ENCODE measurements around the gene CCBE1.

DNA sequence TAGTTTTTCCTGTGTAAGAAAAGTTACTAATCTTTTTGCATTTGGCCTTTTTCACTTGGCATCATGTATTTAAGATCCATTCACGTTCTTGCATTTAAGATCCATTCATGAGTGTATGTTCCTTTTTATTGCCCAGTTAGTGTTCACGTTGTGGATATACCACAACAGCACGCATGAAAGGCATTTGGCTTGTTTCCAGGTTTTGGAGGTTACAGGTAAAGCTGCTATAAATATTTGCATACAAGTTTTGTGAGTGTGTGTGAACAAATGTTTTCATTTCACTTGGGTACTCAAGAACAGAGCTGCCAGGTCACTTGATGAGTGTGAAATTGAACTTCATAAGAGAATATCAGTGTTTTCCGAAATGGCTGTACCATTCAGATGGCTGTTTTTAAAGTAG, 121.2 kb downstream of the CCBE1 start:
- no peak for TF ChIP-seq SREBF2 (IDR thresholded peaks at IDR 0.05)
- no peak for TF ChIP-seq RAD21 (conservative IDR thresholded peaks at IDR 0.05 in 1 of 2, IDR thresholded peaks at IDR 0.05 in 1 of 2)
- TF ChIP-seq, protein P1, sequence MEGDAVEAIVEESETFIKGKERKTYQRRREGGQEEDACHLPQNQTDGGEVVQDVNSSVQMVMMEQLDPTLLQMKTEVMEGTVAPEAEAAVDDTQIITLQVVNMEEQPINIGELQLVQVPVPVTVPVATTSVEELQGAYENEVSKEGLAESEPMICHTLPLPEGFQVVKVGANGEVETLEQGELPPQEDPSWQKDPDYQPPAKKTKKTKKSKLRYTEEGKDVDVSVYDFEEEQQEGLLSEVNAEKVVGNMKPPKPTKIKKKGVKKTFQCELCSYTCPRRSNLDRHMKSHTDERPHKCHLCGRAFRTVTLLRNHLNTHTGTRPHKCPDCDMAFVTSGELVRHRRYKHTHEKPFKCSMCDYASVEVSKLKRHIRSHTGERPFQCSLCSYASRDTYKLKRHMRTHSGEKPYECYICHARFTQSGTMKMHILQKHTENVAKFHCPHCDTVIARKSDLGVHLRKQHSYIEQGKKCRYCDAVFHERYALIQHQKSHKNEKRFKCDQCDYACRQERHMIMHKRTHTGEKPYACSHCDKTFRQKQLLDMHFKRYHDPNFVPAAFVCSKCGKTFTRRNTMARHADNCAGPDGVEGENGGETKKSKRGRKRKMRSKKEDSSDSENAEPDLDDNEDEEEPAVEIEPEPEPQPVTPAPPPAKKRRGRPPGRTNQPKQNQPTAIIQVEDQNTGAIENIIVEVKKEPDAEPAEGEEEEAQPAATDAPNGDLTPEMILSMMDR (IDR thresholded peaks at IDR 0.05) = no peak
- TF ChIP-seq JUN (IDR thresholded peaks at IDR 0.05) = no peak
- TF ChIP-seq, protein P2, sequence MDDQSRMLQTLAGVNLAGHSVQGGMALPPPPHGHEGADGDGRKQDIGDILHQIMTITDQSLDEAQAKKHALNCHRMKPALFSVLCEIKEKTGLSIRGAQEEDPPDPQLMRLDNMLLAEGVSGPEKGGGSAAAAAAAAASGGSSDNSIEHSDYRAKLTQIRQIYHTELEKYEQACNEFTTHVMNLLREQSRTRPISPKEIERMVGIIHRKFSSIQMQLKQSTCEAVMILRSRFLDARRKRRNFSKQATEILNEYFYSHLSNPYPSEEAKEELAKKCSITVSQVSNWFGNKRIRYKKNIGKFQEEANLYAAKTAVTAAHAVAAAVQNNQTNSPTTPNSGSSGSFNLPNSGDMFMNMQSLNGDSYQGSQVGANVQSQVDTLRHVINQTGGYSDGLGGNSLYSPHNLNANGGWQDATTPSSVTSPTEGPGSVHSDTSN (IDR thresholded peaks at IDR 0.05) = no peak
- TF ChIP-seq BHLHE40 (IDR thresholded peaks at IDR 0.05; ENCODE audit: low read depth, low read length) = no peak
- no peak for TF ChIP-seq RNF2 (IDR thresholded peaks at IDR 0.05; ENCODE audit: borderline replicate concordance, low read depth)
- no peak for TF ChIP-seq POLR2A (IDR thresholded peaks at IDR 0.05; ENCODE audit: low read length)
- TF ChIP-seq, protein P3, sequence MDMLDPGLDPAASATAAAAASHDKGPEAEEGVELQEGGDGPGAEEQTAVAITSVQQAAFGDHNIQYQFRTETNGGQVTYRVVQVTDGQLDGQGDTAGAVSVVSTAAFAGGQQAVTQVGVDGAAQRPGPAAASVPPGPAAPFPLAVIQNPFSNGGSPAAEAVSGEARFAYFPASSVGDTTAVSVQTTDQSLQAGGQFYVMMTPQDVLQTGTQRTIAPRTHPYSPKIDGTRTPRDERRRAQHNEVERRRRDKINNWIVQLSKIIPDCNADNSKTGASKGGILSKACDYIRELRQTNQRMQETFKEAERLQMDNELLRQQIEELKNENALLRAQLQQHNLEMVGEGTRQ (IDR thresholded peaks at IDR 0.05) = no peak
- no peak for TF ChIP-seq RFX5 (IDR thresholded peaks at IDR 0.05)
- TF ChIP-seq ZSCAN20 (CRISPR knock-in tag; IDR thresholded peaks at IDR 0.05) = no peak
- TF ChIP-seq CBX2 (IDR thresholded peaks at IDR 0.05; ENCODE audit: borderline replicate concordance, low read depth) = no peak
- no peak for TF ChIP-seq ZFP36 (IDR thresholded peaks at IDR 0.05; ENCODE audit: borderline replicate concordance, partially characterized antibody)
- no peak for TF ChIP-seq KDM1A (IDR thresholded peaks at IDR 0.05; ENCODE audit: low read depth)
